HG02870 (cell line): ENCODE results near the gene GNAT3.

Experiments
- ATAC-seq: cut with Tn5 transposase; IDR thresholded peaks from one replicate; pipeline ENCODE4 v1.9.1; 2021; ENCODE audit warnings: mild to moderate bottlenecking, moderate library complexity; ENCODE audit not compliant: unreplicated experiment

The GNAT3 gene

GRCh38 chr7:80467069-80467468 lies 44.8 kb downstream of the GNAT3 start:
- no peak for ATAC-seq

GRCh38 chr7:80466636-80467035 lies 45.2 kb downstream of the GNAT3 start:
- no peak for ATAC-seq

- ATAC-seq: no peak
Observed at GRCh38 chr7:80464211-80464610, 47.7 kb downstream of the GNAT3 start.

DNA sequence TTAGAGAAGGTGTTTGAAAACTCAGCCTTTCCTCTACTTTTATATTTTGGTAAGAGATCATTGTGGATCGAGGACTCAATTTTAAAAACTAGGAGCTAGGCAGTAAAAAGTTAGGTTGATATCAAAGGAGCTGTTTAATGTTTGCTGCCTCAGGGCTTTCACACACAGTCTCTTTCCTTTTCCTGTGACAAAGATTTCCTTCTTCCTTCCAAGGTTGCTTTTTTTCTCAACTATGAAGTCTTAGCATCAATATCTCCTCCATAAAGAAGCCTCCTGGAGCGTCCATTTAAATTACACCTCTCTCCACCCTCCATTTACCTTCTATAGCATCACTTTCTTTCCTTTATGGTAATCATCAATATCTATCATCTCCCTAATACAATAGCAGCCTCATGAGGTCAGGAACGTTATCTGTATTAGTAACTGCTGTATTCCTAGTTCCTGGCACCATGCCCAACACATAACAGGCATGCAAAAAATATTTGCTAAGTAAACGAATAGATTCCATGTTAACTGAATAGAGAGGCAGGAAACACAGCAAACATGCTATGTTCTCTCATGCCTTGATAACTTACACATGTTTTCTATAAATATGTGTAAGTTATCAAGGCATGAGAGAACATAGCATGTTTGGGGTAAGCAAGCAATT lies 48.5 kb downstream of the GNAT3 start:
- no peak for ATAC-seq

GRCh38 chr7:80460857-80461256 lies 51.0 kb downstream of the GNAT3 start:
- ATAC-seq: no peak

GRCh38 chr7:80459776-80460510 lies 51.9 kb downstream of the GNAT3 start:
- no peak for ATAC-seq

DNA sequence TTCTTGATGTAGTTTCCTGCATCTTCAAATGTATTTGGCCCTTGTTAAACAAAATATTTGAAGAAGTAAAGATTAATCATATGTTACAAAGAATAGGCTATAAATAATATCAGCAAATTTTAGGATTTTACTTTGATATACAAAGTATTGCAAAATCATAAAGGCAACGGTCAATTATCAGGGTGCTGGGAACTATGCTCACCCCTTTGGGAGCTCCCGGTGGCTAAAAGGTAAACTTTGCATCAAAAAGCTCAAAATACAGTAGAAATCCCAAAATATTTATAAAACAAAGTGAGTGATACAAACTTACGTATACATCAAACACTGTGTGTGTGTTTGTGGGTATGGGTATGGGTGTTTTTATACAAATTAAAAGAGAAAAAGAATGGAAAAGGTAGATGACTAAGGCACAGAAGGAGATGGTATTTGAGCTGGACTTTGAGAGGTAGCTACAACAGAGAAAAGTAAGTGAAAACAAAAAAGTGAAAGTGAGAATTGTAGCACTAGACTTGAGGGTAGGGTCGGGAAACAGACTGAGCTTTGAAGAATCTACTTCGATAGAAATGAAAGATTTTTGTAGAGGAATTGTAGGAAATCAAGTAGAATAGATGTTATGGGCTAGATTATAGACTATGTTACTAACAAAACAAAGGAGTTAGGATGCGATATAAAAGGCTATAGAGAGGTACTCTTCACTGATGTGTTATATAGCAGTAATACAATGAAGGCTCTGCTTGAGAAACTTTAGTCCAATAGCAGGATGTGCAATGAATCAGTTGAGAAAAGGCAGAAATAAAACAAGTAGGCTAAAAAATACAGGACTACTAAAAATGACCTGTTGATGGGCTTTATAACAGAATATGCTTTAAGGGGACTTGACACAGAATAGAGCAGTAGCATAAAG lies 52.8 kb downstream of the GNAT3 start:
- peak; percentile 72 for ATAC-seq

DNA sequence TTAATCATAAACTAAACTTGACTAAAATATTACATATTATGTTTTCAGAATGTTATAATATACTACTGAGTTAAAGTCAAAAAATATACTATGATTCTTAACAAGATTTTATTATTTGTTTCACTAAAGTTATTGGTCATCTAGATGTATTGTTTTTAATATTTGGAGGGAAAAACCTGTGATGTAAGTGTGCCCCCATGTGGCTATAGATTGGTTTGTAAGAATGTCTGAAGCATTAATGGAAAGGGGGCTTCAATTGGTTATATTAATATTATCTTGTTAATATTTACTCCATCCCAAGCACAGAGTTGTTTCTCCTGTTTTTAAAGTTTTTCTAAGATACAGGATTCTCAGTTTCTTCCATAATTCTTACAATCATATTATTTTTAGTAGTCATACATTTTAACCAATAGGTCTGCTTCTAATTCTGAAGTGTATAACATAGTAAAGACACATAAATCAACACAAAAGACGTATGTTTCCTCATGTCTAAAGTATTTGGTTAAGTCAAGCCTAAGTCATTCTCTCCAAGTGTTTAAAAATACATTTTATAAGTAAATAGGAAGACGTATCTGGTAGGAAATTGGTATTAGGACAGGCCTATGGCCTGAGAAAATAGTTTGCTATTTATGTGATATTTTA lies 58.0 kb downstream of the GNAT3 start:
- ATAC-seq: peak; percentile 46

DNA sequence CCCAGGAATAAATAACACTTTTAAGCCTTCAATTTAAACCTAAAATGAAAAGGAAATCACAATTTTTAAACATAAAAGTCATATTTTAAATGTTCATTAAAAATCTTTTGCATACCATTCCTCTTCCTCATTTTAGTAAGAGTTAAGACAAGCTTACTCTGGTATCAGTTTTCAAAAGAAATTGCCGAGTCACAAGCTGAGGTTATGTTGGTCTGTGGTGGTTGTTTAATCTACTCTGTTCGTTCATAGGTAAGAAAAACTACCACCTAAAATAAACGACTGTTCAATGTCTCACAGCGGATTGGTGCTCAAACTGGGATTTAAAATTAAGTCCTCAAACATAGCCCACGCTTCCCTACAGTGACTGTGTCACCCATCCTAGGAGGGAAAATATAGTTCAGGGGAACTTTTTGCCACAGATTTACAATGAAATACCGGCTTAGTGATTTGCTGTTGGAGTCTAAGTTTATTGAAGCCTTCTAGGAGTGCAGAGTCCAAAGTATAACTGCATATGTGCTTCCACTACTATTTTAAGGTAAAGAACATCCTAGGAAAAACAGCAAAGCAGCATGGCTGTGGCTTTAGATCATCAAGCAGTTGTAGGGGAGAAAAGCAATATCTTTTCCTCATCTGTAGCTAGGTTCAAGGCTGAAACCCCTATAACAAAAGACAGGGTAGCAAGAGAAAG lies 61.1 kb downstream of the GNAT3 start:
- no peak for ATAC-seq

DNA sequence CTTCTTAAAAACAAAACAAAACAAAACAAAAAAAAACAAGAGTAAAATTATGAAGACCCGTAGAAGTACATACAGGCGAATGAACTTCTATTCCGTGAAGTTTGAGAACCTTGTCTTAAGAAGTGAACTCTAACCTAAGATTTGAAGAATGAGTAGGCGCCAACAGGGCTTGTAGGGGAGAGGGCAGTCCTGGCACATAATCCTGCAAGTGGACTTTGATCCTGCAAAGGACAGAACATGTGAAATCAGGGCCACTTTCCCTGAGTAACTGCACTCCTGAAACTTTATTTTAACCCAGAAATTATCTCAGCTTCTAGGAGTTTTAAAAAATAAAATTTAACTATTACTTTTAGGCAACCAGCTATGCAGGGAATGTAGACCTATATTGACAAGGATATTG lies 62.0 kb downstream of the GNAT3 start:
- no peak for ATAC-seq

DNA sequence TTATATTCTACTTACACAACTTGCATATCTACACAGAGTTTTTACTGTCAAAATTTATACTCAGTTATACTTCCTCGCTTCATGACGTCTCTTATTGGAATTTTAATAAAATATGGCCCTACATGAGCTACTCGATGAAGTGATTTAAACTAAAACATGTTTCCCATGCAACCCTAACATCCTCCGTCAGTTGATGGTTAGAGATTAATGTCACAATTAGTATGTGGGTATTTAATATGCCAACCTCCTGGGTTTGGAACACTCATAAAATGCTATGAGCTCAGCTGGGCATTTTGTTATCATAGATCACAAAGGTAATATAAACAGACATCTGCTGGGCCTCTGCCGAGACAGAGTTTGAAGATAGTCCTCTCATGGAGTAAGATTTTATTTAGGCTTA lies 66.5 kb downstream of the GNAT3 start:
- no peak for ATAC-seq

DNA sequence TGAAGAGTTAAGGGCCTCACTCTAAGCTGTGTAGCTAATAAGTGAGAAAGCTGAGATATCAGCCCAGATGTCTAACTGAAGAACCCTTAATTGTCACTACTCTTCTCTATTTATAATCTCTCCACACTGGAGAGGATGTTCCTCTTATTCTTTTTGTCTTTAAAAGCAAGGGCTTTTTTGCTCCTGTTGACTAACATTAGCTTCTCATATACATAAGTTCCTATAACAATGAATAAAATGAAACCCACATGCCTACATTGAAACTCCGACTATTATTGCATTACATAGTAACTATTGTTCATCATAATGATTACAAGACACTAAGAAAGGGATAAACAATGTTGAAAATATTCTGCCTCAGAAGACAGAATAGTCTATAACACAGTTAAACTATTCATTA lies 67.1 kb downstream of the GNAT3 start:
- no peak for ATAC-seq

- ATAC-seq: no peak
Observed at GRCh38 chr7:80443325-80443724, 68.5 kb downstream of the GNAT3 start.

DNA sequence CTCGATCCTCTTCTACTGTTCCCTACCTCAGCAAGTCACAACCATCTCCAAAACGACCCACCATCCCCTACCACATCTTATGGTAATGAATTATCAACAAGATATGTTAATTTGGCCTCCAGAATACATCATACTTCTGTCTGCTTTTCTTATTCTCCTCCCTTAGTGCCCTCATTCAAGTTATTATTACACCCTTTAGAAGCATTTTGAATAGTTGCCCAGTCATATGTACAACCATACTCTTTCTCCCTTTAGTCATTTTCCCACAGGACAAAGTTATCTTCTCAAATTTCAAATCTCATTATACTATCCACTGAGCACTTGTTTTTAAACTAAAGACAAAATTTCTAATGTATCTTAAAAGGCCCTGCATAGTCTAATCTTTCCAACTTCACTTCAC lies 71.0 kb downstream of the GNAT3 start:
- no peak for ATAC-seq

DNA sequence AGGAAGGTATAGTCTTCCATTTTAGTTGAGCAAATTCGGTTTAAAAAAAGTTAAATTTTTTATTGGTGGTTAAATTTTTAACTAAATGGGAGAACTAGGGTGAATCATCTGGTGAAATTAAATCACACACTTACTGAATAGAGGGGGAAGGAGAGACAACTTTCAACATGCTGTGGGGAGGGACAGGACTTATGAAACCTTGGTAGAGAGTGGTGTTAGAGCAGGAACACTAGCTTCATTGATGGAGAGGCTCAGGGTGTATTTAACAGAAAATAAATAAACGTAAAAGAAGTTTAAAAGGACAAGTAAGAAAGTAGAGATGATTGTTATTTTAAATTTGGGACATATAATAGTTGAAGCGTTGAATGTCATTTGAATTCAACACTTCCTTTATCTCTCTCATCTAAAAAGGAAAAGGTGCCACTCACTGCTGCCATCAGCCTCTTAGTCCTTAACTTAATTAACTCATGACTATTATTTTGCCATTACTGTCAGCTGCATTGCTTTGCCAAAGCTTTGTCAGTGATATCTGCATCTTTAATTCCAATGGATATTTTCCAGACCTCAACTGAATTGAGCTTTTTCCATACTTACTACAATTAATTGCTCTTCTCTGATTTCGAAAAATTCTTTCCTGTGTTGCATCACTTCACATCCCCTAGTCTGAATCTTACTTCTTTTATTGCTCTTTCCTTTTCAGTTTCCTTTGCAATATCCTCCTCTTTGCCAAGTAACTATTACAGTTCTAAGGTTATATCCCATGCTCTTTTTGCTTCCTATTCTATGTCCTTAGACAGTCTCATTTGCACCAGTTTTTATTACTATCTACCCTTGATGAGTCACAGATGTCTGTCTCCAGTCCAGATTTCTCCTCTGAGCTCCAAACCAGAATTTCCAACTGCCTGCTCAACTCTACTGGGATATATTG lies 71.7 kb downstream of the GNAT3 start:
- ATAC-seq: no peak

GRCh38 chr7:80435521-80435920 lies 76.3 kb downstream of the GNAT3 start:
- no peak for ATAC-seq

DNA sequence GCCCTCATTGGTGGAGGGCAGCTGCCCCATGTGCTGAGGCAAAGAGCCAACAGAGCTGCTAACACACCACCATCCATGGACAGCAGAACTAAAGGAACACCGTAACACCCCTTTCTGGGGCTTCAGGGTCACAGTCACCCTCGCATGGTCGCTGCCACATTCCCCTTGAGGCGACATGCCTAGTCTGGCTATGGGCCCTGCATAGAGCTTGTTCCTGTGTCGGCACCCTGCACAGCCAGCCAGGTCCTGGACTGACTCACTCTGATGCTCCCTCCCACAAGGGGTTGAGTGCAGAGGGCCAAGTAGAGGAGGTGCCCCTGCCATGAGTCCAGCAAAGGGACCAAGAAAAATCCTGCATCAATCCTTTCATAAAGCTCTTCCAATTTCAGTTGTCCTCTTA lies 77.8 kb downstream of the GNAT3 start:
- no peak for ATAC-seq

DNA sequence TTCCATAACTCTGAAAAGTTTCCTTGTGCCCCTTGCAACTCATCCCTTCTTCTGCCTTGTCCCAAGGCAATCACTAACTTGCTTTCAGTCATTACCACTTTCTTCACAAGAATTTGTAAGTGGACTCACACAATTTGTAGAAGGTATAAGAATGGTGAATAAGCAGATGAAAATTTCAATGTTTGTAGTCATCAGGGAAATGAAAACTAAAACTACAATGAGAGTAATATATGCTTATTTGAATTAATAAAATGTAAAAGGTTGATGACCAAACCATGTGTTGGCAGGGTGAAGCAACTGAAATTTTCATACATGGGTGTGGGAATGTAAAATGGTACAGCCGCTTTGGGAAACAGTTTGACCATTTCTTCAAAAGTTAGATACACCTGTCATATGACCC lies 79.7 kb downstream of the GNAT3 start:
- no peak for ATAC-seq

DNA sequence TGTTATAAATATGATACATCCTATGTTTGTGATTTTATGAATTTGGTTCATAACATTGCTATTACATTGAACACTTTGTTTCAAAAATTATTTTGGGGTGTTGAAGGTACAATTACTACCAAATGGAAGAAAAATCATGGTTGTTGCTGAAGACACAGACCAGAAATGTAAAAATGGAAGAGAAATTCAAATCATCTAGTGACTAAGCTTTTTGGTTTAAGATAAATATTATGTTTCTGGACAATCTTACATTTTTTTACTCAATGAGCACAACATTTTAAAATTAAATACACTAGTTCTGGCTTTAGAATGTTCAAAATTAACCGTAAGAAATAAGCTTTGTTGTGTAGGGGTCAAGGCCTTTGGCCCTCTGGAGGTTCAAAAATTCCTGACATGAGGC lies 82.7 kb downstream of the GNAT3 start:
- no peak for ATAC-seq
